ENCODE measurements around the gene CELA3B. TPM values are rescaled to one million over a fixed set of nuclear protein-coding genes. Genes with fewer than 3 reads are reported as not detected.
A peak's percentile ranks its signal among the peaks of the same experiment; 100 is the strongest.

Gene CELA3B
- total and polyA plus RNA-seq, 2 of the 13 experiments (the other 11 are each of a cell fraction or from before 2014, with no cell fraction given), result 0.34 TPM; not detected in 1

GRCh38 chr1:21946836-21947587 is 29.8 kb upstream of the CELA3B start (continued):
- TF ChIP-seq ZNF580 (CRISPR knock-in tag; IDR thresholded peaks at IDR 0.05; ENCODE audit: borderline replicate concordance, low read depth) (peak; percentile 91; the same call in 1 of the 2 replicates), NR2F2 (IDR thresholded peaks at IDR 0.05; ENCODE audit: borderline replicate concordance, low read depth) (no peak), NFYC (CRISPR knock-in tag; IDR thresholded peaks at IDR 0.05) (no peak), NFIB (CRISPR knock-in tag; IDR thresholded peaks at IDR 0.05; ENCODE audit: borderline replicate concordance) (no peak), FOSL1 (CRISPR knock-in tag; IDR thresholded peaks at IDR 0.05; ENCODE audit: borderline replicate concordance) (no peak), ZFP82 (CRISPR knock-in tag; IDR thresholded peaks at IDR 0.05; ENCODE audit: borderline replicate concordance) (no peak), MAF1 (CRISPR knock-in tag; IDR thresholded peaks at IDR 0.05; ENCODE audit: borderline replicate concordance) (no peak), ZNF274 (CRISPR knock-in tag; IDR thresholded peaks at IDR 0.05) (0 out of 2 replicates have a peak, but pooled peaks have one; percentile 51), NCOA2 (CRISPR knock-in tag; IDR thresholded peaks at IDR 0.05) (peak; percentile 53; the same call in 1 of the 2 replicates), ZNF788 (CRISPR knock-in tag; IDR thresholded peaks at IDR 0.05; ENCODE audit: borderline replicate concordance) (peak; percentile 80; the same call in 1 of the 2 replicates), NR3C1 (CRISPR knock-in tag; IDR thresholded peaks at IDR 0.05) (no peak), ZSCAN21 (CRISPR knock-in tag; IDR thresholded peaks at IDR 0.05; ENCODE audit: borderline replicate concordance) (peak; percentile 39; the same call in 1 of the 2 replicates), HOXA7 (CRISPR knock-in tag; IDR thresholded peaks at IDR 0.05) (no peak), RNF219 (CRISPR knock-in tag; IDR thresholded peaks at IDR 0.05) (no peak), ZNF263 (CRISPR knock-in tag; IDR thresholded peaks at IDR 0.05) (peak; percentile 55; the same call in 1 of the 2 replicates), ZSCAN29 (CRISPR knock-in tag; conservative IDR thresholded peaks at IDR 0.05) (no peak), HHEX (CRISPR knock-in tag; IDR thresholded peaks at IDR 0.05) (no peak), ATRX (CRISPR knock-in tag; IDR thresholded peaks at IDR 0.05; ENCODE audit: borderline replicate concordance) (no peak), ZNF614 (CRISPR knock-in tag; IDR thresholded peaks at IDR 0.05; ENCODE audit: borderline replicate concordance) (peak; percentile 70), SSRP1 (CRISPR knock-in tag; IDR thresholded peaks at IDR 0.05) (no peak), ZNF567 (CRISPR knock-in tag; IDR thresholded peaks at IDR 0.05; ENCODE audit: borderline replicate concordance) (no peak), POLR2AphosphoS5 (IDR thresholded peaks at IDR 0.05; ENCODE audit: low read depth, low read length) (no peak)
- TF ChIP-seq, protein P1, sequence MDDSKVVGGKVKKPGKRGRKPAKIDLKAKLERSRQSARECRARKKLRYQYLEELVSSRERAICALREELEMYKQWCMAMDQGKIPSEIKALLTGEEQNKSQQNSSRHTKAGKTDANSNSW (CRISPR knock-in tag; IDR thresholded peaks at IDR 0.05; ENCODE audit: borderline replicate concordance), result no peak
- TF ChIP-seq, protein P2, sequence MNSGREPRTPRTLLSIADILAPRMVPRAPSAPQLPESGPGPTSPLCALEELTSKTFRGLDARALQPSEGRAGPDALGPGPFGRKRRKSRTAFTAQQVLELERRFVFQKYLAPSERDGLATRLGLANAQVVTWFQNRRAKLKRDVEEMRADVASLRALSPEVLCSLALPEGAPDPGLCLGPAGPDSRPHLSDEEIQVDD (CRISPR knock-in tag; IDR thresholded peaks at IDR 0.05; ENCODE audit: borderline replicate concordance), result no peak
- TF ChIP-seq, protein P3, sequence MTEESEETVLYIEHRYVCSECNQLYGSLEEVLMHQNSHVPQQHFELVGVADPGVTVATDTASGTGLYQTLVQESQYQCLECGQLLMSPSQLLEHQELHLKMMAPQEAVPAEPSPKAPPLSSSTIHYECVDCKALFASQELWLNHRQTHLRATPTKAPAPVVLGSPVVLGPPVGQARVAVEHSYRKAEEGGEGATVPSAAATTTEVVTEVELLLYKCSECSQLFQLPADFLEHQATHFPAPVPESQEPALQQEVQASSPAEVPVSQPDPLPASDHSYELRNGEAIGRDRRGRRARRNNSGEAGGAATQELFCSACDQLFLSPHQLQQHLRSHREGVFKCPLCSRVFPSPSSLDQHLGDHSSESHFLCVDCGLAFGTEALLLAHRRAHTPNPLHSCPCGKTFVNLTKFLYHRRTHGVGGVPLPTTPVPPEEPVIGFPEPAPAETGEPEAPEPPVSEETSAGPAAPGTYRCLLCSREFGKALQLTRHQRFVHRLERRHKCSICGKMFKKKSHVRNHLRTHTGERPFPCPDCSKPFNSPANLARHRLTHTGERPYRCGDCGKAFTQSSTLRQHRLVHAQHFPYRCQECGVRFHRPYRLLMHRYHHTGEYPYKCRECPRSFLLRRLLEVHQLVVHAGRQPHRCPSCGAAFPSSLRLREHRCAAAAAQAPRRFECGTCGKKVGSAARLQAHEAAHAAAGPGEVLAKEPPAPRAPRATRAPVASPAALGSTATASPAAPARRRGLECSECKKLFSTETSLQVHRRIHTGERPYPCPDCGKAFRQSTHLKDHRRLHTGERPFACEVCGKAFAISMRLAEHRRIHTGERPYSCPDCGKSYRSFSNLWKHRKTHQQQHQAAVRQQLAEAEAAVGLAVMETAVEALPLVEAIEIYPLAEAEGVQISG (CRISPR knock-in tag; IDR thresholded peaks at IDR 0.05), result peak; percentile 53; the same call in 1 of the 2 replicates

Data from HepG2 (cell line).